ENCODE results near the gene ADGRD2.

- TF ChIP-seq RAD21 (IDR thresholded peaks at IDR 0.05; ENCODE audit: low read depth) (no peak), CTCF (IDR thresholded peaks at IDR 0.05 in 2 of 3, conservative IDR thresholded peaks at IDR 0.05 in 1 of 3; ENCODE audit: borderline replicate concordance in 1 of 3, insufficient read depth in 1 of 3, low read depth in 2 of 3, low read length in 2 of 3) (no peak), POLR2A (IDR thresholded peaks at IDR 0.05; ENCODE audit: borderline replicate concordance, extremely low read depth, insufficient read depth, insufficient read length) (no peak), EZH2 (IDR thresholded peaks at IDR 0.05) (no peak), YY1 (IDR thresholded peaks at IDR 0.05; ENCODE audit: extremely low read depth, insufficient replicate concordance, low read depth, low read length) (no peak), ZFX (IDR thresholded peaks at IDR 0.05) (no peak), POLR2AphosphoS5 (IDR thresholded peaks at IDR 0.05; ENCODE audit: low read depth, low read length) (no peak), FOSL1 (IDR thresholded peaks at IDR 0.05; ENCODE audit: low read depth) (no peak)
- TF ChIP-seq, protein P1, sequence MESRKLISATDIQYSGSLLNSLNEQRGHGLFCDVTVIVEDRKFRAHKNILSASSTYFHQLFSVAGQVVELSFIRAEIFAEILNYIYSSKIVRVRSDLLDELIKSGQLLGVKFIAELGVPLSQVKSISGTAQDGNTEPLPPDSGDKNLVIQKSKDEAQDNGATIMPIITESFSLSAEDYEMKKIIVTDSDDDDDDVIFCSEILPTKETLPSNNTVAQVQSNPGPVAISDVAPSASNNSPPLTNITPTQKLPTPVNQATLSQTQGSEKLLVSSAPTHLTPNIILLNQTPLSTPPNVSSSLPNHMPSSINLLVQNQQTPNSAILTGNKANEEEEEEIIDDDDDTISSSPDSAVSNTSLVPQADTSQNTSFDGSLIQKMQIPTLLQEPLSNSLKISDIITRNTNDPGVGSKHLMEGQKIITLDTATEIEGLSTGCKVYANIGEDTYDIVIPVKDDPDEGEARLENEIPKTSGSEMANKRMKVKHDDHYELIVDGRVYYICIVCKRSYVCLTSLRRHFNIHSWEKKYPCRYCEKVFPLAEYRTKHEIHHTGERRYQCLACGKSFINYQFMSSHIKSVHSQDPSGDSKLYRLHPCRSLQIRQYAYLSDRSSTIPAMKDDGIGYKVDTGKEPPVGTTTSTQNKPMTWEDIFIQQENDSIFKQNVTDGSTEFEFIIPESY (IDR thresholded peaks at IDR 0.05; ENCODE audit: extremely low read depth, insufficient replicate concordance, low read length), result no peak
- TF ChIP-seq, protein P2, sequence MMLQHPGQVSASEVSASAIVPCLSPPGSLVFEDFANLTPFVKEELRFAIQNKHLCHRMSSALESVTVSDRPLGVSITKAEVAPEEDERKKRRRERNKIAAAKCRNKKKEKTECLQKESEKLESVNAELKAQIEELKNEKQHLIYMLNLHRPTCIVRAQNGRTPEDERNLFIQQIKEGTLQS (IDR thresholded peaks at IDR 0.05), result no peak
These were observed 12.2 kb upstream of the ADGRD2 start for GRCh38 chr9:124438091-124438490.

Data from HCT116 (cell line).